Panc1 (cell line): ENCODE data around the gene MAPK11. TPM values are rescaled to one million over a fixed set of nuclear protein-coding genes. Genes with fewer than 3 reads are reported as not detected.

Experiments used
- ATAC-seq: fragments of 200-7000 bp; cut with Tn5 transposase; 2 replicates; pipeline ENCODE4 v1.9.1; 2020; ENCODE audit warnings: mild to moderate bottlenecking, moderate library complexity
- BruUV-seq: library from RNA; stranded (reverse); fragments of 400-500 nt; replicated peaks from 2 replicates; lab custom pipeline; 2021; lab: Mats Ljungman, UMichigan
- CTCF ChIA-PET: fragments of 300-600 bp; sonication (Branson Sonifier 250); formaldehyde crosslinking; loops from one replicate; lab custom pipeline; 2022; ENCODE audit warnings: antibody characterized with exemption; lab: Charles Lee
- POLR2A ChIA-PET: fragments of 300-600 bp; sonication (Branson Sonifier 250); formaldehyde crosslinking; loops from one replicate; lab custom pipeline; 2022; ENCODE audit warnings: antibody characterized with exemption; lab: Charles Lee
- DNase-seq: peaks from one replicate; pipeline ENCODE4 v3.0.0-alpha.2; 2010; ENCODE audit warnings: low read depth, low spot score
- H3K27ac ChIP-seq: 2 replicates; pipeline ENCODE4 v1.5.1; 2011; ENCODE audit warnings: mild to moderate bottlenecking, low read length, inconsistent platforms
- H3K27me3 ChIP-seq: fragments of 200-500 bp; sonication (Bioruptor generic); 2 replicates; pipeline ENCODE4 v1.6.0; 2014; ENCODE audit warnings: low read length, inconsistent platforms; ENCODE audit not compliant: control insufficient read depth, insufficient read depth
- H3K36me3 ChIP-seq: fragments of 200-500 bp; sonication (Bioruptor generic); 2 replicates; pipeline ENCODE4 v1.5.1; 2014; ENCODE audit warnings: inconsistent platforms, mild to moderate bottlenecking, low read length, moderate library complexity; ENCODE audit not compliant: control insufficient read depth, insufficient read depth
- H3K4me1 ChIP-seq: 2 replicates; pipeline ENCODE4 v1.5.1; 2011; ENCODE audit warnings: inconsistent platforms, mild to moderate bottlenecking, low read length, moderate library complexity; ENCODE audit not compliant: control insufficient read depth, insufficient read depth
- H3K4me3 ChIP-seq, 2 experiments: 2 replicates each; pipeline ENCODE4 v1.5.1; 2011 to 2012; ENCODE audit warnings: low read depth in 2 of 2, low read length in 2 of 2, mild to moderate bottlenecking in 2 of 2, inconsistent platforms in 1 of 2, moderate library complexity in 1 of 2
- H3K9me3 ChIP-seq: fragments of 200-500 bp; sonication (Bioruptor generic); 2 replicates; pipeline ENCODE4 v1.5.1; 2014; ENCODE audit warnings: low read depth, mild to moderate bottlenecking, inconsistent platforms, low read length, moderate library complexity; ENCODE audit not compliant: control insufficient read depth, insufficient read depth
- POLR2AphosphoS5 ChIP-seq: IDR thresholded peaks from 2 replicates; pipeline ENCODE4 v1.6.1; 2012; ENCODE audit warnings: mild to moderate bottlenecking, low read depth, low read length, moderate library complexity
- SIN3A ChIP-seq: IDR thresholded peaks from 2 replicates; pipeline ENCODE4 v1.6.1; 2012; ENCODE audit warnings: low read depth, mild to moderate bottlenecking, low read length, moderate library complexity, borderline replicate concordance; ENCODE audit not compliant: insufficient read depth
- TCF7L2 ChIP-seq: IDR thresholded peaks from 2 replicates; pipeline ENCODE4 v1.6.1; 2011; ENCODE audit warnings: mild to moderate bottlenecking, low read depth, low read length, inconsistent platforms
- in situ Hi-C: cut with HindIII; loops from 2 replicates; pipeline ENCODE4 v1.10.0; 2016; ENCODE audit warnings: low sequenced_read_pairs, low pct_unique_long_range_greater_than_20kb
- intact Hi-C: fragments of 100-400 bp; cut with micrococcal nuclease; formaldehyde crosslinking; loops from one replicate; pipeline ENCODE4 v1.10.0; 2022; ENCODE audit not compliant: unreplicated experiment
- total RNA-seq: library from RNA; stranded (reverse); gene quantifications from one replicate; pipeline ENCODE4 v1.2.1, GENCODE V29; 2021; ENCODE audit not compliant: unreplicated experiment
- TF ChIP-seq, protein P1 (sequence below): fragments of 450-650 bp; IDR thresholded peaks from 2 replicates; pipeline ENCODE4 v1.5.1; 2017; ENCODE audit warnings: mild to moderate bottlenecking
- TF ChIP-seq, protein P2 (sequence below), 2 experiments: IDR thresholded peaks; 2 replicates each; pipeline ENCODE4 v1.6.1; 2011 to 2012; ENCODE audit warnings: low read depth in 2 of 2, control low read depth in 1 of 2, low read length in 1 of 2, mild to moderate bottlenecking in 1 of 2, moderate library complexity in 1 of 2; ENCODE audit not compliant: insufficient read depth in 1 of 2

Gene MAPK11
- total RNA-seq, 1 experiment from 2014 or later = 77.7 TPM

DNA sequence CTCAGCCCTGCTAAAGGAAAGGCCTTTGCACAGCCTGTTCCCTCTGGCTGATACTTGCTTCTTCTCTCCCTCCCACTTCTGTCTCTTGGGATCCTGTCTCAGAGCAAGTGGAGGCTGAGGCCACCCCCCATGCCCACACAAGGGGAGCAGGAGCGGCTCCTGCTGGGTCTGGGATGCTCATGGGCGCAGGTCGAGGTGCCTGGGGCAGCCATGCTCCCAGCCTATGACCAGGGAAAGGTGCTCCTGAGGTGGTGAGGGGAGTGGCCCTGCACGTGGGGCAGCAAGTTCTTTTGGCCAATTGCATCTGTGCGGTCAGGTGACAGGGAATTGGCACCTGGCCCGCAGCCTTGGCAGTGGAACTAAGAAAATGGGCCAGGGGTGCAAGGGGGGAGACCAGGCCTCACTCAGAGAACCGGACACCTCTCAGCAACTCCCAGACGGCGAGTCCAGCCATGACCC is 1.5 kb downstream of the MAPK11 start:
- no TSS peak for BruUV-seq
- TF ChIP-seq, protein P1, sequence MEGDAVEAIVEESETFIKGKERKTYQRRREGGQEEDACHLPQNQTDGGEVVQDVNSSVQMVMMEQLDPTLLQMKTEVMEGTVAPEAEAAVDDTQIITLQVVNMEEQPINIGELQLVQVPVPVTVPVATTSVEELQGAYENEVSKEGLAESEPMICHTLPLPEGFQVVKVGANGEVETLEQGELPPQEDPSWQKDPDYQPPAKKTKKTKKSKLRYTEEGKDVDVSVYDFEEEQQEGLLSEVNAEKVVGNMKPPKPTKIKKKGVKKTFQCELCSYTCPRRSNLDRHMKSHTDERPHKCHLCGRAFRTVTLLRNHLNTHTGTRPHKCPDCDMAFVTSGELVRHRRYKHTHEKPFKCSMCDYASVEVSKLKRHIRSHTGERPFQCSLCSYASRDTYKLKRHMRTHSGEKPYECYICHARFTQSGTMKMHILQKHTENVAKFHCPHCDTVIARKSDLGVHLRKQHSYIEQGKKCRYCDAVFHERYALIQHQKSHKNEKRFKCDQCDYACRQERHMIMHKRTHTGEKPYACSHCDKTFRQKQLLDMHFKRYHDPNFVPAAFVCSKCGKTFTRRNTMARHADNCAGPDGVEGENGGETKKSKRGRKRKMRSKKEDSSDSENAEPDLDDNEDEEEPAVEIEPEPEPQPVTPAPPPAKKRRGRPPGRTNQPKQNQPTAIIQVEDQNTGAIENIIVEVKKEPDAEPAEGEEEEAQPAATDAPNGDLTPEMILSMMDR = no peak
- TF ChIP-seq TCF7L2 (no peak), POLR2AphosphoS5 (no peak)
- TF ChIP-seq, protein P2, sequence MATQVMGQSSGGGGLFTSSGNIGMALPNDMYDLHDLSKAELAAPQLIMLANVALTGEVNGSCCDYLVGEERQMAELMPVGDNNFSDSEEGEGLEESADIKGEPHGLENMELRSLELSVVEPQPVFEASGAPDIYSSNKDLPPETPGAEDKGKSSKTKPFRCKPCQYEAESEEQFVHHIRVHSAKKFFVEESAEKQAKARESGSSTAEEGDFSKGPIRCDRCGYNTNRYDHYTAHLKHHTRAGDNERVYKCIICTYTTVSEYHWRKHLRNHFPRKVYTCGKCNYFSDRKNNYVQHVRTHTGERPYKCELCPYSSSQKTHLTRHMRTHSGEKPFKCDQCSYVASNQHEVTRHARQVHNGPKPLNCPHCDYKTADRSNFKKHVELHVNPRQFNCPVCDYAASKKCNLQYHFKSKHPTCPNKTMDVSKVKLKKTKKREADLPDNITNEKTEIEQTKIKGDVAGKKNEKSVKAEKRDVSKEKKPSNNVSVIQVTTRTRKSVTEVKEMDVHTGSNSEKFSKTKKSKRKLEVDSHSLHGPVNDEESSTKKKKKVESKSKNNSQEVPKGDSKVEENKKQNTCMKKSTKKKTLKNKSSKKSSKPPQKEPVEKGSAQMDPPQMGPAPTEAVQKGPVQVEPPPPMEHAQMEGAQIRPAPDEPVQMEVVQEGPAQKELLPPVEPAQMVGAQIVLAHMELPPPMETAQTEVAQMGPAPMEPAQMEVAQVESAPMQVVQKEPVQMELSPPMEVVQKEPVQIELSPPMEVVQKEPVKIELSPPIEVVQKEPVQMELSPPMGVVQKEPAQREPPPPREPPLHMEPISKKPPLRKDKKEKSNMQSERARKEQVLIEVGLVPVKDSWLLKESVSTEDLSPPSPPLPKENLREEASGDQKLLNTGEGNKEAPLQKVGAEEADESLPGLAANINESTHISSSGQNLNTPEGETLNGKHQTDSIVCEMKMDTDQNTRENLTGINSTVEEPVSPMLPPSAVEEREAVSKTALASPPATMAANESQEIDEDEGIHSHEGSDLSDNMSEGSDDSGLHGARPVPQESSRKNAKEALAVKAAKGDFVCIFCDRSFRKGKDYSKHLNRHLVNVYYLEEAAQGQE (IDR thresholded peaks at IDR 0.05; ENCODE audit: insufficient read depth in 1 of 2, low read depth in 2 of 2, low read length in 1 of 2) = no peak
- DNase-seq = no peak
- peak overlapping the region; percentile 86 for H3K27ac ChIP-seq
- no peaks in the 10 kb centered on the region for H3K9me3 ChIP-seq
- peaks cover 12% of the 10 kb centered on the region for H3K4me1 ChIP-seq
- no peak for ATAC-seq
- H3K36me3 ChIP-seq = no peaks in the 10 kb centered on the region
- intact Hi-C loops (no loop called here), in situ Hi-C loops (no loop called here)
- POLR2A ChIA-PET = no interaction called here
- CTCF ChIA-PET = no interaction called here
- H3K27me3 ChIP-seq = no peaks in the 10 kb centered on the region
- peak overlapping the region in 1 of 2 experiments; percentile 65; a peak in 3 of 4 replicates for H3K4me3 ChIP-seq

DNA sequence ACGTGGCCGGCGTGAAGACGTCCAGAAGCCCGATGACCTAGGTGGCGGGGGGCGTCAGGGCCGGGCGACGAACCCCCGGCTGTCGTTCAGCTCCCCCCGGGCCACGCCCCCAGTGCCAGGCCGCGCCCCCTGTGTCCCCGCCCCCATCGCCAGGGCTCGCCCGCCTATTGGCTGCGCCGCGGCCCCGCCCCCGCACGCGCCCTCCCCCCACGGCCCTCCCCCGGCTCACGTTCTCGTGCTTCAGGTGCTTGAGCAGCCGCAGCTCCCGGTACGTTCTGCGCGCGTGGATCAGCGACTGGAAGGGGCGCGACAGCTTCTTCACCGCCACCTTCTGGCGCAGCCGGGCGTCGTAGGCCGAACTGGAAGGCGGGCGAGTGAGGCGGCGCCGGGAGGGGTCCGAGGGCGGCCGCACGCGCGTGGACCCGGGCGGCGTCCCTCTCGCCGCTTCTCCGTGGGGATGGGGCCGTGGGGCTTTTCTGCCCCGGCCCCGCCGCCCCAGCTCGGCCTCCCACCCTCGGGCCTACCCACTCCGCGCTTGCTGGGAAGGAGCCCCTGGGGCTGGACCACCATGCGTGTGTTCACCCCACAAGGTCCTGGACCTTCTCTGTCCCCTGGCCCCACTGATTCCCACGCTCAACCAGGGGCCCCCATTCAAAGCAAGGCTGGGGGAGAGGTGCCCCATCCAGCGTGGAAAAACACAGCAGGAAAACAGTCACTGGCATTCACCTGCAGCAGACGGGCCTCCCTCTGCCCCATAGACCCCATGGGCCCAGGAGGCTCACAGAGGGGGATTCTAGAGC is 2.4 kb downstream of the MAPK11 start:
- intact Hi-C loops (no loop called here), in situ Hi-C loops (no loop called here)
- BruUV-seq = no TSS peak
- ATAC-seq = no peak
- H3K27me3 ChIP-seq = no peaks in the 10 kb centered on the region
- H3K36me3 ChIP-seq = no peaks in the 10 kb centered on the region
- peaks cover 18% of the 10 kb centered on the region for H3K4me1 ChIP-seq
- peak overlapping the region; percentile 48; the same call in 1 of the 2 replicates for H3K27ac ChIP-seq
- no peak for DNase-seq
- no peak overlapping the region; a peak in 1 of 4 replicates for H3K4me3 ChIP-seq
- TF ChIP-seq POLR2AphosphoS5 (no peak), SIN3A (no peak), TCF7L2 (no peak)
- TF ChIP-seq, protein P2 (IDR thresholded peaks at IDR 0.05; ENCODE audit: insufficient read depth in 1 of 2, low read depth in 2 of 2, low read length in 1 of 2) = no peak
- TF ChIP-seq, protein P1 = no peak
- ChIA-PET CTCF (no interaction called here), POLR2A (no interaction called here)
- no peaks in the 10 kb centered on the region for H3K9me3 ChIP-seq
